Measurements from ENCODE around the gene PRDM11. TPM values are rescaled to one million over a fixed set of nuclear protein-coding genes. Genes with fewer than 3 reads are reported as not detected.

Gene PRDM11
- total and polyA plus RNA-seq, 9 donors: 8.7 to 45.4 (median 28.9) TPM

GRCh38 chr11:45232341-45233080 lies 86.1 kb downstream of the PRDM11 start:
- Histone ChIP-seq H3K4me3 (no peak overlapping the region), H3K9me3 (no peaks in the 10 kb centered on the region), H3K27ac (no peak overlapping the region), H3K4me1 (ENCODE audit: insufficient read depth) (no peaks in the 10 kb centered on the region), H3K36me3 (no peaks in the 10 kb centered on the region), H3K27me3 (no peaks in the 10 kb centered on the region)
- intact Hi-C loops (cut with DNase I): loop anchor here in 2 of 4 donors (5.0 to 10.0 kb wide), 2 partner anchors 88 to 90 kb away; partner anchors contain the start of gene PRDM11 (in 1 of the 2)
- TF ChIP-seq CTCF (IDR thresholded peaks at IDR 0.05) (no peak), POLR2A (IDR thresholded peaks at IDR 0.05) (no peak), EP300 (IDR thresholded peaks at IDR 0.05) (no peak)
- WGBS, 3 donors: 80 to 86% (median 85%) methylated on average over 5 of the region's 5 CpGs
- no peak for DNase-seq

GRCh38 chr11:45233121-45233803 lies 86.8 kb downstream of the PRDM11 start:
- no peaks in the 10 kb centered on the region for H3K27me3 ChIP-seq
- no peak overlapping the region for H3K27ac ChIP-seq
- no peak overlapping the region for H3K4me3 ChIP-seq
- H3K4me1 ChIP-seq (ENCODE audit: insufficient read depth): no peaks in the 10 kb centered on the region
- no peaks in the 10 kb centered on the region for H3K36me3 ChIP-seq
- WGBS, 3 donors: 59 to 62% (median 61%) methylated on average over 16 to 17 of the region's 17 CpGs
- H3K9me3 ChIP-seq: no peaks in the 10 kb centered on the region
- no peak for TF ChIP-seq EP300 (IDR thresholded peaks at IDR 0.05)
- TF ChIP-seq CTCF (IDR thresholded peaks at IDR 0.05): peak; percentile 50 to 75 (median 55)
- DNase-seq: peak; percentile 57 to 83 (median 69)
- intact Hi-C loops (cut with DNase I): loop anchor here in 2 of 4 donors (5.0 to 10.0 kb wide), 2 partner anchors 88 to 91 kb away; partner anchors contain the start of gene PRDM11 (in 1 of the 2)

- Histone ChIP-seq H3K36me3 (no peaks in the 10 kb centered on the region), H3K9me3 (no peaks in the 10 kb centered on the region), H3K4me1 (ENCODE audit: insufficient read depth) (no peaks in the 10 kb centered on the region), H3K4me3 (no peak overlapping the region), H3K27me3 (no peaks in the 10 kb centered on the region), H3K27ac (no peak overlapping the region)
- intact Hi-C loops (cut with DNase I): loop anchor here in 2 of 4 donors (5.0 to 10.0 kb wide), 2 partner anchors 89 to 91 kb away; partner anchors contain the start of gene PRDM11 (in 1 of the 2)
- TF ChIP-seq EP300 (IDR thresholded peaks at IDR 0.05) (no peak), CTCF (IDR thresholded peaks at IDR 0.05) (no peak), POLR2A (IDR thresholded peaks at IDR 0.05) (no peak)
- 58 to 66% (median 60%) methylated on average over 13 to 14 of the region's 14 CpGs for WGBS, 3 donors
- DNase-seq: no peak
Measured at GRCh38 chr11:45233804-45234170, 87.3 kb downstream of the PRDM11 start.

- Histone ChIP-seq H3K4me3 (no peak overlapping the region), H3K27me3 (no peaks in the 10 kb centered on the region), H3K4me1 (ENCODE audit: insufficient read depth) (no peaks in the 10 kb centered on the region), H3K27ac (no peak overlapping the region), H3K9me3 (no peaks in the 10 kb centered on the region), H3K36me3 (no peaks in the 10 kb centered on the region)
- no peak for DNase-seq
- TF ChIP-seq CTCF (IDR thresholded peaks at IDR 0.05) (no peak), POLR2A (IDR thresholded peaks at IDR 0.05) (no peak), EP300 (IDR thresholded peaks at IDR 0.05) (no peak)
- intact Hi-C loops (cut with DNase I): loop anchor here in 2 of 4 donors (5.0 to 10.0 kb wide), 2 partner anchors 90 to 92 kb away; partner anchors contain the start of gene PRDM11 (in 1 of the 2)
- 92 to 94% (median 93%) methylated on average over 15 of the region's 15 CpGs for WGBS, 3 donors
Measured at GRCh38 chr11:45234306-45235006, 88.0 kb downstream of the PRDM11 start.
